GM21786 (cell line): ENCODE data around the gene CDC42BPB.
A peak's percentile ranks its signal among the peaks of the same experiment; 100 is the strongest.

Experiments
- ATAC-seq: cut with Tn5 transposase; IDR thresholded peaks from one replicate; pipeline ENCODE4 v1.9.1; 2021; ENCODE audit not compliant: unreplicated experiment

CDC42BPB gene, protein sequence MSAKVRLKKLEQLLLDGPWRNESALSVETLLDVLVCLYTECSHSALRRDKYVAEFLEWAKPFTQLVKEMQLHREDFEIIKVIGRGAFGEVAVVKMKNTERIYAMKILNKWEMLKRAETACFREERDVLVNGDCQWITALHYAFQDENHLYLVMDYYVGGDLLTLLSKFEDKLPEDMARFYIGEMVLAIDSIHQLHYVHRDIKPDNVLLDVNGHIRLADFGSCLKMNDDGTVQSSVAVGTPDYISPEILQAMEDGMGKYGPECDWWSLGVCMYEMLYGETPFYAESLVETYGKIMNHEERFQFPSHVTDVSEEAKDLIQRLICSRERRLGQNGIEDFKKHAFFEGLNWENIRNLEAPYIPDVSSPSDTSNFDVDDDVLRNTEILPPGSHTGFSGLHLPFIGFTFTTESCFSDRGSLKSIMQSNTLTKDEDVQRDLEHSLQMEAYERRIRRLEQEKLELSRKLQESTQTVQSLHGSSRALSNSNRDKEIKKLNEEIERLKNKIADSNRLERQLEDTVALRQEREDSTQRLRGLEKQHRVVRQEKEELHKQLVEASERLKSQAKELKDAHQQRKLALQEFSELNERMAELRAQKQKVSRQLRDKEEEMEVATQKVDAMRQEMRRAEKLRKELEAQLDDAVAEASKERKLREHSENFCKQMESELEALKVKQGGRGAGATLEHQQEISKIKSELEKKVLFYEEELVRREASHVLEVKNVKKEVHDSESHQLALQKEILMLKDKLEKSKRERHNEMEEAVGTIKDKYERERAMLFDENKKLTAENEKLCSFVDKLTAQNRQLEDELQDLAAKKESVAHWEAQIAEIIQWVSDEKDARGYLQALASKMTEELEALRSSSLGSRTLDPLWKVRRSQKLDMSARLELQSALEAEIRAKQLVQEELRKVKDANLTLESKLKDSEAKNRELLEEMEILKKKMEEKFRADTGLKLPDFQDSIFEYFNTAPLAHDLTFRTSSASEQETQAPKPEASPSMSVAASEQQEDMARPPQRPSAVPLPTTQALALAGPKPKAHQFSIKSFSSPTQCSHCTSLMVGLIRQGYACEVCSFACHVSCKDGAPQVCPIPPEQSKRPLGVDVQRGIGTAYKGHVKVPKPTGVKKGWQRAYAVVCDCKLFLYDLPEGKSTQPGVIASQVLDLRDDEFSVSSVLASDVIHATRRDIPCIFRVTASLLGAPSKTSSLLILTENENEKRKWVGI (N-terminal part only)

DNA sequence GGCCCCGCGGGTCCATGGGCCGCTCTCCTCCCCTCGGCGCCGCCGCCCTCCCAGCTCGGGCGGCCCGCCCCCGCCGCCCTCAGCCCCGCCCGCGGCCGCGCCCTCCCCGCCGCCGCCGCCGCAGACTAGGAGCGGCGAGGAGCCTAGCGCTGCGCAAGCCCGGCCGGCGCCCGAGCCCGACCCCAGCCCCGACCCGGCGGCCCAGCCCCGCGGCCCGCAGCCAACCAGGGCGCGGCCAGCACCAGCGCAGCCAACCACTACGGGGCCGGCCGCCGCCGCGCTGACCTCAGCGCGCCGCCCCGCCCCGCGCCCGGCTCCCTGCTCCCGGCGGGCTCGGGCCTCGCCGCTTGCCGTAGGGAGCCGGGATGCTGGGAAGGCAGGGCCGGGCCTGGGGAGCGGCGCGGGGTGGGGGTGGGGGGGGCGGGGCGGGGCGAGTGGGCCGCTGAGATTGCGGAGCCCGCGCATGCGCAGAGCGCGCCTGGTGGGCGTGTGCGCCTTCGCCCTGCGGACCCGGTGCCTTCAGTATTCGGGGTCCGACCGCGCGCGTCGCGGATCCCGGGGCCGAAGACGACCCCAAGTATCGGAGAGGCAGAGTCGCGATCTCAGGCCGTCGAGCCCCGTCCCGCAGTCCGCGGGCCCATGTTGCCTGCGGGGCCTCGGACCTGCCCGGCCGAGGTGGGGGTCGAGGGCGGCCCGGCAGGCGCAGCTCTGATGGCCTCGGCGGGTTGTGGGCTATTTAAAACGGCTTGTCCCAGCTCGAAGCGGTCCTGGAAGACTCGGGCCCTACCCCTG is at the start of gene CDC42BPB:
TSS of gene CDC42BPB (minus strand) at position 178 of the 792 bp plus-strand sequence. CDS start 376 bp downstream, outside the sequence.
- peak; percentile 58 for ATAC-seq

DNA sequence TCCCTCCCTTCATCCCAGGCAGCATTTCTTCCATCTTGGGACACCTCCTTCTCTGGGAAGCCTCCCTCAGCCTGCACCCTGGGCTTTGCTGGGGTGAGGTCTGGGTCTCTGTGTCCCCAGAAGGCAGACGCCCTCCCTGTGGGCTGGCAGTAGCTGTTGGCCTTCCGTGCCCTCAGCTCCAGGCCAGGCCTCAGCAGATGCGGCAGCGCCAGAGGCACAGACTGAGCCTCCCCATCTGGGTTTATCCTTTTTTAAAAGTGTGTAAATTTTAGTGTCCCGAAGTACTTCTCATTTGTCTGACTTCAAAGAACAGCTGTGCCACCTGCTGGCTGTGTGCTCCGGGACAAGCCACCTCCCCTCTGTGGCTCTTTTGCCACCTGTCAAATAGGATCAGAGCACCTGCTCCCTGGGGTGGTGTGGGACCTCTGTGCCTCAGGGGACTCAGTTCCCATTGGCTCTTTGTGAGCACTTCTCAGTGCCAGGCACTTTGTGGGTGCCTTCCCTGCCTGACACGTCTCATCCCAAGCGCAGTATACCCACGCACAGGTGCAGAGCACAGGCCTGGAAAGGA is 48.3 kb upstream of the CDC42BPB start:
- ATAC-seq: no peak

DNA sequence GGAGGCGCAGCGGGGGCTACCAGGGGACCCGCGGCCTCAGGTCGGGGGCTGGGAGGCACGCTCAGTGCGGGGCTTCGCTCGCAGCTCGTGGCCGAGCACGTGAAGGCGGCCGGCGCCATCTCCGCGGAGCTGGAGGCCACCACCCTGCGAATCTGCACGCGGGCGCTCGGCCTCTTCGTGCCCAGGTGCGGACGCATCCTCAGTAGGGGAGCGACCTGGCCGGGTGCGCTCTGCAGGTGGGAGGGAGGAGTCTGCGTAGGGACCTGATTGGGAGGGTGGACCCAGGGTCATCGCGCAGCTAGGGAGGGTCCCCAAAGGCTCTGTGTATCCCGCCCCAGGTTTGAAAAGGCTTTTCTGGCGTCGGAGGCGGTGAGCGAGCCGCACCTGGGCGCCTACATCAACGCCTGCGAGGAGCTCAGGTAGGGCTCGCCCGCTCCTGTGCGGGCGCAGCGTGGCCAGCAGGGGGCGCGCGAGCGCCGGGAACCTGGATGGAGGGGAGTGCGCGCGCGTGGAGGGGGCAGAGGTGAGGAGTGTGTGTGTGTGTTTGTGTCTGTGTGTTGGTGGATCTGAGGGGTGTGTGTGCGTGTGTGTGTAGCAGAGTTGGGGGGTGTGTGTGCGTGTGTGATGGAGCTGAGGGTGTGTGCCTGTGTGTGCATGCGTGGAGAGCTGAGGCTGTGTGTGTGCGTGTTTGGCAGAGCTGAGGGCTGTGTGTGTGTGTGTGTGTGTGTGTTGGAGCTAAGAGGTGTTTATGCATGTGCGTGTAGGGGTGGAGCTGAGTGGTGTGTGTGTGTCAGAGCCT is 47.5 kb upstream of the CDC42BPB start:
- no peak for ATAC-seq

DNA sequence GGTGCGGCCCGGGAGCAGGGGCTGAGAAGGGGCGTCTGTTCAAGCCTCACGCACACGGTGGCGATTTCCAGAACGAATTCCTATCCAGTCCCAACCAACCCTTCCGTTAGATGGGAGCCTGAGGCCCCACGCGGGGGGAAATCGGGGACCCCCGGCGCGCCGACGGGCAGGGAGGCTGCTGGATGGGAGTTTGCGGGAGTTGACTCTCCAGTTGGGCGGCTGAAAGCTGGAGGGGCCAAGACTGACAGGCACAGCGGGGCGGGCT is 47.0 kb upstream of the CDC42BPB start:
- ATAC-seq: no peak

DNA sequence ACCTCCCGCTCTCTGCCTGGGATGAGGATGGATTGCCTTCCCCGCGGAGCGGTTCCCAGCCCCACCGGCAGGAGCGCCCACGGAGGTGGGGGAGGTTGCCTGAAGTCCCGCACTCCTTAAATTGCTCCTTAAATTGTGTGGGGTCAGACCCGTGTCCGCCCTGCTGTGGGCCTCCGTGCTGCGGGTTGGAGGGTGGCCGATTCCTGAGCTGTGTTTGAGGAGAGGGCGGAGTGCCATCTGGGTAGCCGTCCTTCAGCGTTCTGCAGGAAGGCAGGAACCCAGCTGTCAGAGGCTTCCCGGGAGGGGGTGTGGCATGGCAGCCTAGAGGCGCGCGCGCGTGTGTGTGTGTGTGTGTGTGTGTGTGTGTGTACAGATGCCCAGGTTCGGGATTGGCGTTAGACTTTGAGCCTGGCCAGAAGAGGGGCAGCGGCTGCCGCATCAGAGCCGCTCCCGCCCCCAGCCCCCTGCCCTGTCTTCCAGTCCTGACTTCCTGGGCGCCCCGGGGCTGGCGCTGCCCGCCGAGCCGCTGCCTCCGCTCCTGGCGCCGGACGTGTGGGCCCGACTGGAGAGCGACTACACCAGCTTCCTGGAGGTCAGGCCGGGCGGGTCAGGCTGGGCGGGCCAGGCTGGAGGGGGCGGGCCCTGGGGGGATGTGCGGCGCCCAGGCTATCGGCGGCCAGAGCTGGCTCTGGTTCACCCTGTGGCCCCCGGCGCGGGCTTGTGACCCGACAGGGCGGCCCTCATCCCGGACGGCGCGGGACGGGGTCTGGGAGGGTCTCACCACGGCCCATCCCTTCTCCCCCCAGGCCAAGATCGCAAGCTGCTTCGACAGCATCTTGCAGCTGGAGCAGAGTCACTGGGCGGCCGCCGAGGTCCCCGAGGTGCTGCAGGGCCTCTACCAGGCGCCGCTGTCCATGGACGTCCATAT is 46.4 kb upstream of the CDC42BPB start:
- no peak for ATAC-seq

DNA sequence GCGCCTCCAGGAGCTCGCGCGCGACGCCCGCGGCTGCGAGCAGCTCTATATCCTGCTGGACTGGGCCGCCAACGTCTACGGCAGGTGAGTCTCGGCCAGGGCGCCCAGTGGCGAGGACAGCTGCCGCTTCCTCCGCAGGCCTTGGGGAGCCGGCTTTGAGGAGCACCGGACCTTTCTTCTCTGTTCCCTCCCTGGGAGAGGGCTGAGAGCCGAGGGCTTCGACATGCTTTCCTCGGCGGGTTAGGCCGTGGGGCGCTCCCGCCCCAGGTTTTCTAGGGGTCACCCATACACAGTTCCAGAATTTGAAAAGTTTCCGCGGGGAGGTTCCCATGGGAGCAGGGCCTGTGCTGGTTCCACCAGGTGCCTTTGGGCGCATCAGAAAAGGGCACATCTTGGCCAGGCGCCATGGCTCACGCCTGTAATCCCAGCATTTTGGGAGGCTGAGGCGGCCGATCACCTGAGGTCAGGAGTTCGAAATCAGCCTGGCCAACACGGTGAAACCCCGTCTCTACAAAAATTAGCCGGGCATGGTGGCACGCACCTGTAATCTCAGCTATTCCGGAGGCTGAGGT is 45.4 kb upstream of the CDC42BPB start:
- no peak for ATAC-seq

DNA sequence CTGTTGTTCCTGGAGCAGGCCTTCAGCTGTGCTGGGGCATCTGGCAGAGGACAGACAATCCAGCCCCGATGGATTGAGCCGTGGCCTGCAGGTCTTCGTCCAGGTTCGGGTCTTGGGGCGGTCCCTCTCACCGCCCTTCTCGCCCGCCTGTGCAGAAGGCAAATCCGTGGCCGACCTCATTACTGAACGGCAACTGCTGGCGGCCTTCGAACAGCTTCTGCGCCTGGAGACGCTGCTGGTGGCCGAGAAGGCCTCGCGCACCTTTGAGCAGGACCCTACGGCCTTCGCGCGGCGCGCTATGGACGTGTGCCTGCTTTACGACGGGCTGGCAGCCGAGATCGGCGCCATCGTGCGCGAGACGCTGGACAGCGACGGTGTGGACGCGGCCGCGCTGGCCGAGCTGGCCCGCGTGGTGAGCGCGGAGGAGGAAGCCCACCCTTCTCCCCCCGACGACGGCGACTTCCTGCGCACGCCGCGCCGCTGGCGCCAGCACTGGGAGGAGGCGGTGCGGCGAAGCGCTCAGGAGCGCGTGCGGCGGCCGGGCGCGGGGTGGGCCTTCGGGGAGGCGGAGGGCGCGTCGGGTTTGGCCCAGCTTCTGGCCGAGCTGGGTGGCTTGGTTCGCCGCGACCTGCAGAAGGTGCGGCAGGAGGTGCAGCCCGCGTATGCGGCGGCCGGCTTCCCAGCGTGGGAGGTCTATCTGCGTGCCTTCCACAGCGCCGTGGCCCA is 44.8 kb upstream of the CDC42BPB start:
- no peak for ATAC-seq

DNA sequence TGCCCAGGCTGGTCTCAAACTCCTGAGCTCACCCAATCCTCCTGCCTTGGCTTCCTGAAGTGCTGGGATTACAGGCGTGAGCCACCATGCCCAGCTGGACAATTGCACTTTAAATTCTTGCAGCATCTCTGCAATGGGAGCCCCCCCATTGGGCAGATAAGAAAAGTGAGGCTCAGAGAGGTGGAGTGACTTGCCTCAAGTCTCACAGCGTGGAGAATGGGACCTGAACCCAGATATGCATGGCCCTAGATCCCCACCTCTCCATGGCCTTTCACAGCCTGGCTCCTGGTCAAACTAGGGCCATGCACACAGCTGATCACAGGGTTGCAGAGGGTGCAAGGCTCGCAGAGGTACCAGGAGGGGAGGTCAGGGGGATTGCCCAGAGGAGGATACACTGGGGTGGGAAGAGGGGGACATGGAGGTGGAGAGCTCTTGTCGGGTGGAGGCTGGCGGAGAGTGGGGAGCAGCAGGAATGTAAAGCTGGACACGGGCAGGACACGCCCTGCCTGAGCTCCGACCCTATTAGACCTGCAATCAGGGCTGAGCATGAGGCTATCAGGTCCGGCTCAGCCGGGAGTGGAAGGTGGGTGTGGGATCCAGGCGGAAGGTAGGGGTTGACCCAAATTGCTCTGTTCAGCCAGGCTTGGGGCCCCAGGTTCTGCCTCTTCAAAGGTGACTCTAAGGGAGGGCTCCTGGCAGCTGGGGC is 44.1 kb upstream of the CDC42BPB start:
- no peak for ATAC-seq

DNA sequence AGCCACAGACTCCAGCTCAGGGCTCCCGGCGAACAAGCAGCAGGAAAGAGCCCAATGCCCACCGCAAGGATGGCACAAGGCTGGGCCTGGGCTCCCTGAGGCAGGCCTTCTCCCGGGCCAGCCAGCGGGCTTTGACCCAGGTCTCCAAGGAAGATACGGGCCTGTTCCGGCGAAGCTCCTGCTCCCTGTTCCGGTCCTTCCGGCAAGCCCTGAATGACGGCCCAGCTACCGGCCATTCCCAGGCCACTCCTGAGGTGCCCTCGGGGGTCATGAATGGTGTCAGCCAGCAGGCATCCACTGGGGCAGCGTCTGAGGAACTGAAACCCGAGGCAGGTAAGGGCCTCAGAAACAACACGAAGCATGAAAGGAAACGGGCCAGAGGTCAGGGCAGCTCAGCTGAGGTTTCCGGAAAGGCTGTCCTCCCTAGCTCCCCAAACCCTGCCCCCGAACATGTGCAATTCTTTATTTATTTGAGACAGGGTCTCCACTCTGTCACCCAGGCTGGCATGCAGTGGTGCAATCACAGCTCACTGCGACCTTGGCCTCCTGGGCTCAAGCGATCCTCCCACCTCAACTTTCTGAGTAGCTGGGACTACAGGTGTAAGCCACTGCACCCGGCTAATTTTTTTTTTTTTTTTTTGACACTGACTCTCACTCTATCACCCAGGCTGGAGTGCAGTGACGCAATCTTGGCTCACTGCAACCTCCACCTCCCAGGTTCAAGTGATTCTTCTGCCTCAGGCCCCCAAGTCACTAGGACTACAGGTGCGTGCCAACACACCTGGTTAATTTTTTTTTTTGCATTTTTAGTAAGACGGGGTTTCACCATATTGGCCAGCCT is 43.2 kb upstream of the CDC42BPB start:
- peak; percentile 77 for ATAC-seq

DNA sequence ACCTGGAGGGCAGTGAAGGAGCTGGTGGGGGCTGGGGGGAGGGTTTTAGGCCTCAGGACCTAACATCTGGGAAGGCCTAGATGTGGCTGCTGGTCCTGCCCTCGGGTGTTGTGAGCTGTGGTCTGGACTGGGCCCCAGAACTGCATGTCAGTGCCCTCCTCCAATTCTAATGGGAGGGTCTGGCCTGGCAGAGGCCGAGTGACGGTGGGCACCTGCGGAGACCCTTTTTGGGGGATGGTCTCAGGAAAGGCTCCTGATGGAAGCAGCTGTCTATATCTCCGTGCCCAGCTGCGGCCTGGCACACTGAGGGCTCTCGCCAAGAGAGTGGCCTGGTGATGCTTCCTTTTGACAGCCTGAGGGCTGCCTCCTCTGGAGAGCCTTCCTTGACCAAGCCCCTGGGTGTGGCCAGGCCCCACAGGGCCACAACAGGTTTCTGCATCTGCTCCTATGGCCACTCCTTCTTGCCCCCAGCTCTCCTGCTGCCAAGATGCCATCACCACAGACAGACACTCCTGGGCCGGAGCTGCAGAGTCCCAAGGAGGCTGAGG is 42.5 kb upstream of the CDC42BPB start:
- no peak for ATAC-seq

DNA sequence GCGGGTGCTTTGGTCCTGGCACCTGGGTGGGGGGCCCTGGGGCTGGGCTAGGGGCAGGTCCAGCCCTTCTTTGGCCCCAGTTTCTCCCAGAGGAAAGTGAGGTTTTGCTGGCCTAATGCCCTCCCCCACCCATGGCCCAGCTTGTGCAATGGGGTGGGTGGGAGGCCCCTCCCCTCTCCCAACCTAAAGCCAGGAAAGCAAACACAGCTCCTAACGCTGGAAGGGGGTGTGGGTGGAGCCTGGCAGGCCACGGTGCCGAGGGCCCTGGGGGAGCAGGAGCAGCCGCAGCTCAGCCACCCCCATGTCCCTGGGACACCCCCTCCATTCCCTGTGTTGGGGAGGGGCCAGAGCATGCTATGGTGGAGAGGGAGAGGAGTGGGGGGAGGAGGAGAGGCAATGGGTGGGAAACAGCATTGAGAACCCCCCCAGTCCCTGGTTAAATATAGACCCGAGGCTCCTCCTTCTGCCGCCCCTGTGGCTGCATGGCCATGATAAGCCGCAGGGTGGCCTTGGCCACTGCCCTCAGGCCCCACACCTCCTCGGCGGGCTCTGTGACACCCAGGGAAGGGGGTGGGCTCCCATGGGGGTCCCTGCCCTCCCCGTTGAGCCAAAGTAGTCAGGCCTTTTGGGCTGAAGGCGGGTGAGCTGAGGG is 41.9 kb upstream of the CDC42BPB start:
- ATAC-seq: no peak

DNA sequence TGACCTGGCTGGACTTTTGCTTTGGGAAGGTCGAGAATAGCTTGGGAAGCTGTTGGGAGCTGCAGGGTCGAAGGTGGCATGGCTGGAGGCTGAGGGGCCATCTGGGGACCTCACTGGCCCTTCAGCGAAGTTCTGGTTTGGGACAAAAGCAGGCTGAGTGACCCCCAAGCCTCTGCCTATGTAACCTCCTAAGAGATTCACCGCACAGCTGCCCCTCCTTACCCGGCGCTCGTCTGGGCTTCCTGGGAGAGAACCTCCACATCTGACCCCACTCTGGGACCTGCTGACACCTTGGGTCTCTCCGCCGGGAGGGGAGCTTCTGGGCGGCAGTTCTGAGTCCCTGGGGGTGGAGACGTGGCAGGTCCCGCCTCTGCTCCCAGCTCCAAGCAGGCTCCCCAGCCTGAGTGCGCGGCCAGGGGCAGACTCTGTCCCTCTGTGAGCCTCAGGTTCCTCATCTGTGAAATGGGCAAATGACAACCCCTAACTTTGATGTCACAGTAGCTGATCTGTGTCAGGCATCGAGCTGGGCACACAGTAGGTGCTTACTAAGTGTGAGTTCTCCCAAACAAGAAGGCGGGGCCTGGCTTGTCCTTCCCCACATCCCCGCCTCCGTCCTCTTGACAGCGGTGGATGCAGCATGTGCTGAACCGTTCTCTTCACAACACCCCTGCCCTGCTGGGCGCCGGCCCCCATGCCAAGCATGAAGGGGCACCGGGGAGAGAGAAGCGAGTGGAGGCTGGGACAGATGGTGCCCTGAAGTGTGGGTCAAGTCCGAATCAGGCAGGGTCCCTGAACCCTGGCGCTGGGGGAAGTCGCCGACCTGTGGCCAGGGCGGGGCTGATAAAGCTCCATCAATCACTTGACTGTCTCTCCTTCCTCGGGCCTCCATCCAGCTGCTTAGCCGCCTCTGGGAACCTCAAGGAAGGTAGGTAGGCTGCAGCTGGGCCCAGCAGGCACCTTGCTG is 40.9 kb upstream of the CDC42BPB start:
- no peak for ATAC-seq

DNA sequence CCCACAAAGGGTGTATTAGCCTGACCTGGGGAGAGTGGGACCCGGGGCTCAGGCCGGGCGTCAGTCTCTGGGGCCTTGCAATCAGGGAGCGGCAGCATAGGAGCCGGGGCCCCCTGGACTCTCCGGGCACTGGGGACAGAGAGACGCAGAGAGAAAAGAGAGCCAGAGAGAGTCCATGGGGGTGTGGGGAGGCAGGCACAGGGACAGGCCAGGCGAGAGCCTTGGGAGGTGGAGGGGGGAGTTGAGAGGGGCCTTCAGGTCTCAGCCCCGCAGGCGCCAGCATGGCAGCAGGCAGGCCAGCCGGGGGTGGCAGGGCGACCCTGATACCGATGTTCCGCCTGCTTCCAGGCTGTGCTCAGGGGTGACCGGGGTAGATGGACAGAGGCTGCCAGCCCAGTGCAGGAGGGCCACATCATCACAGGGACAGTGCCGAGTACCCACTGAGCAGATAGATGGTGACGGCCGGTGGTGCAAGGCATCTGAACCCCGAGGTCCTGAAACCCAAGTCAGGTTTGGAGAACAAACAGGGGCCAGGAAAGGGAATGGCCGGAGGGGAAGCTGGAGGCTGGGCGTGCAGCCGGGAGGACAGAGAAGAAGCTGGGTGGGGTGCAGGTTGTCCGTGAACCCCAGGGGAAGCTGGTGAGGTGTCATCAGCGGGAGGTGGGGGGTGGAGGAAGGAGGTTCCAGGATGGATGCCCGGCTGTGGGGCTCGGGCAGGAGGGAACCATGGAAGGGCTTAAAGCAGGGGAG is 40.1 kb upstream of the CDC42BPB start:
- no peak for ATAC-seq
